H1 (cell line): ENCODE measurements around the gene SHQ1. TPM values are rescaled to one million over a fixed set of nuclear protein-coding genes. Genes with fewer than 3 reads are reported as not detected.

Source experiments
- CTCF ChIA-PET: fragments of 300-600 bp; sonication (Branson Sonifier 250); formaldehyde crosslinking; loops from one replicate; lab custom pipeline; 2021; ENCODE audit not compliant: partially characterized antibody; lab: Charles Lee
- POLR2A ChIA-PET: fragments of 300-600 bp; sonication (Branson Sonifier 250); formaldehyde crosslinking; loops from one replicate; lab custom pipeline; 2021; ENCODE audit warnings: inconsistent platforms; ENCODE audit not compliant: partially characterized antibody; lab: Charles Lee
- DNase-seq, 2 experiments: peaks; one replicate each; pipeline versions ENCODE4 v3.0.0 to v3.0.0-alpha.2; 2010 to 2022; ENCODE audit warnings: low spot score in 2 of 2, low read depth in 1 of 2, mixed read lengths in 1 of 2
- FAIRE-seq: peaks from 2 replicates; lab custom pipeline; 2011; peaks lifted over from hg19 to GRCh38; lab: Jason Lieb, UNC
- H2AFZ ChIP-seq: 2 replicates; pipeline ENCODE4 v1.8.1; 2012; ENCODE audit warnings: low read length, inconsistent platforms
- H2AK5ac ChIP-seq: 2 replicates; pipeline ENCODE4 v1.6.1; 2013; ENCODE audit warnings: low read depth, low read length
- H2BK120ac ChIP-seq: replicated peaks from 2 replicates; pipeline ENCODE3; 2013; ENCODE audit warnings: low read depth, low read length, inconsistent platforms
- H2BK12ac ChIP-seq: 2 replicates; pipeline ENCODE4 v1.6.1; 2013; ENCODE audit warnings: low read depth, low read length
- H2BK15ac ChIP-seq: 2 replicates; pipeline ENCODE4 v1.6.1; 2013; ENCODE audit warnings: low read length
- H2BK20ac ChIP-seq: 2 replicates; pipeline ENCODE4 v1.6.1; 2013; ENCODE audit warnings: low read length
- H2BK5ac ChIP-seq: 2 replicates; pipeline ENCODE4 v1.6.1; 2013; ENCODE audit warnings: low read depth, low read length
- H3K14ac ChIP-seq: 2 replicates; pipeline ENCODE4 v1.6.1; 2013; ENCODE audit warnings: inconsistent platforms; ENCODE audit not compliant: insufficient read length
- H3K18ac ChIP-seq: 2 replicates; pipeline ENCODE4 v1.6.1; 2013; ENCODE audit warnings: low read length; ENCODE audit errors: extremely low read depth
- H3K23ac ChIP-seq: 2 replicates; pipeline ENCODE4 v1.6.1; 2013; ENCODE audit warnings: inconsistent platforms; ENCODE audit not compliant: insufficient read length
- H3K23me2 ChIP-seq: 2 replicates; pipeline ENCODE4 v1.6.1; 2013; ENCODE audit warnings: low read depth, low read length
- H3K27ac ChIP-seq: 2 replicates; pipeline ENCODE4 v1.6.1; 2011; ENCODE audit warnings: low read depth, low read length, inconsistent platforms
- H3K27me3 ChIP-seq, 4 experiments: replicated peaks in 1 of 4; 1 replicate in 1 of 4; 2 replicates in 3 of 4; pipeline versions ENCODE4 v1.6.1 to v1.8.1; 2011 to 2013; ENCODE audit warnings: low read length in 3 of 4, mild to moderate bottlenecking in 3 of 4, inconsistent platforms in 2 of 4, mixed read lengths in 2 of 4, moderate library complexity in 1 of 4; ENCODE audit not compliant: control insufficient read depth in 3 of 4, insufficient read depth in 3 of 4; ENCODE audit errors: extremely low read depth in 1 of 4
- H3K36me3 ChIP-seq, 4 experiments: 2 replicates each; pipeline versions ENCODE4 v1.6.1 to v1.8.1; 2011 to 2013; ENCODE audit warnings: mild to moderate bottlenecking in 4 of 4, low read length in 3 of 4, moderate library complexity in 2 of 4, control low read depth in 1 of 4, inconsistent platforms in 1 of 4; ENCODE audit not compliant: insufficient read depth in 4 of 4, control insufficient read depth in 2 of 4
- H3K4ac ChIP-seq: replicated peaks from 2 replicates; pipeline ENCODE3; 2013; ENCODE audit warnings: low read length, low read depth, mixed read lengths, inconsistent platforms; ENCODE audit not compliant: insufficient read length
- H3K4me1 ChIP-seq, 4 experiments: replicated peaks in 1 of 4; 1 replicate in 1 of 4; 2 replicates in 3 of 4; pipeline versions ENCODE4 v1.6.1 to v1.8.1; 2011 to 2013; ENCODE audit warnings: low read length in 3 of 4, inconsistent platforms in 2 of 4, mixed read lengths in 1 of 4; ENCODE audit not compliant: insufficient read depth in 4 of 4, control insufficient read depth in 3 of 4
- H3K4me2 ChIP-seq, 2 experiments: 2 replicates each; pipeline versions ENCODE4 v1.6.1 to v1.8.1; 2011 to 2013; ENCODE audit warnings: low read depth in 2 of 2, low read length in 2 of 2, control low read depth in 1 of 2, inconsistent platforms in 1 of 2, mild to moderate bottlenecking in 1 of 2; ENCODE audit not compliant: insufficient read depth in 1 of 2
- H3K4me3 ChIP-seq, 4 experiments: fragments of 200-600, 300-600 bp in 1 of 4; sonication (generic), shearing (Covaris generic), sonication (Bioruptor Twin) in 1 of 4; 2 replicates each; pipeline versions ENCODE4 v1.5.1 to v1.8.1; 2011 to 2016; ENCODE audit warnings: low read length in 4 of 4, low read depth in 3 of 4, control low read depth in 2 of 4, inconsistent platforms in 2 of 4, mild to moderate bottlenecking in 2 of 4, mixed read lengths in 1 of 4, moderate library complexity in 1 of 4; ENCODE audit not compliant: insufficient read depth in 2 of 4; ENCODE audit errors: extremely low read depth in 1 of 4
- H3K56ac ChIP-seq: replicated peaks from 2 replicates; pipeline ENCODE3; 2013; ENCODE audit warnings: low read depth, mild to moderate bottlenecking, mixed read lengths, low read length, inconsistent platforms; ENCODE audit not compliant: insufficient read length
- H3K79me1 ChIP-seq: 2 replicates; pipeline ENCODE4 v1.6.1; 2013; ENCODE audit warnings: low read depth, low read length, control low read depth
- H3K79me2 ChIP-seq, 2 experiments: 2 replicates each; pipeline versions ENCODE4 v1.6.1 to v1.8.1; 2012 to 2013; ENCODE audit warnings: low read length in 2 of 2, mild to moderate bottlenecking in 2 of 2, inconsistent platforms in 1 of 2; ENCODE audit not compliant: insufficient read depth in 2 of 2, control insufficient read depth in 1 of 2
- H3K9ac ChIP-seq, 4 experiments: replicated peaks in 1 of 4; 1 replicate in 1 of 4; 2 replicates in 3 of 4; pipeline versions ENCODE4 v1.6.1 to v1.8.1; 2011 to 2013; ENCODE audit warnings: low read depth in 3 of 4, low read length in 3 of 4, control low read depth in 2 of 4, mild to moderate bottlenecking in 2 of 4, moderate library complexity in 2 of 4, inconsistent platforms in 1 of 4; ENCODE audit errors: extremely low read depth in 1 of 4
- H3K9me3 ChIP-seq, 2 experiments: 2 replicates each; pipeline versions ENCODE4 v1.6.1 to v1.8.1; 2012 to 2013; ENCODE audit warnings: mild to moderate bottlenecking in 2 of 2, moderate library complexity in 2 of 2, control low read depth in 1 of 2, inconsistent platforms in 1 of 2, low read depth in 1 of 2, low read length in 1 of 2, mixed read lengths in 1 of 2; ENCODE audit not compliant: insufficient read depth in 2 of 2
- H4K20me1 ChIP-seq, 2 experiments: replicated peaks in 1 of 2; 2 replicates each; pipeline versions ENCODE3 to v1.8.1; 2011 to 2013; ENCODE audit warnings: inconsistent platforms in 2 of 2, low read length in 2 of 2, mild to moderate bottlenecking in 1 of 2; ENCODE audit not compliant: insufficient read depth in 2 of 2, control insufficient read depth in 1 of 2
- H4K5ac ChIP-seq: 2 replicates; pipeline ENCODE4 v1.6.1; 2013; ENCODE audit warnings: low read length, low read depth, mixed read lengths, inconsistent platforms; ENCODE audit not compliant: insufficient read length
- H4K8ac ChIP-seq: 2 replicates; pipeline ENCODE4 v1.8.0; 2013; ENCODE audit warnings: mild to moderate bottlenecking, moderate library complexity, low read length, inconsistent platforms; ENCODE audit not compliant: insufficient read depth; ENCODE audit errors: extremely low read depth
- H4K91ac ChIP-seq: replicated peaks from 2 replicates; pipeline ENCODE3; 2013; ENCODE audit warnings: low read length, mixed read lengths, inconsistent platforms; ENCODE audit not compliant: insufficient read length
- SP4 ChIP-seq: IDR thresholded peaks from 2 replicates; pipeline ENCODE4 v1.6.1; 2012; ENCODE audit warnings: low read length, inconsistent platforms
- WGBS, 2 experiments: shearing (Covaris generic) in 1 of 2; methylation state at CpG; one replicate each; pipeline versions ENCODE4 v1.1.6 to v1.1.7; 2013 to 2015; ENCODE audit warnings: low lambda C conversion rate in 2 of 2, mixed read lengths in 2 of 2, inconsistent platforms in 1 of 2, low coverage in 1 of 2, missing lambda C conversion rate in 1 of 2; ENCODE audit not compliant: insufficient replicate concordance in 2 of 2, insufficient coverage in 1 of 2, insufficient read length in 1 of 2; ENCODE audit errors: extremely low coverage in 1 of 2, missing lambda C conversion rate in 1 of 2; 5-methylcytosine and 5-hydroxymethylcytosine counted together
- polyA plus RNA-seq, 7 experiments: library from polyadenylated mRNA; depleted of rRNA in 3 of 7; stranded (reverse) in 5 of 7; unstranded in 2 of 7; fragments of >200 nt in 5 of 7; fragments of 200-250 nt in 2 of 7; gene quantifications; 1 replicate in 5 of 7; 2 replicates in 1 of 7; 4 replicates in 1 of 7; pipeline versions ENCODE4 v1.2.1 to v1.2.3, GENCODE V29; 2011 to 2013; ENCODE audit warnings: missing spikeins in 2 of 7, mixed read lengths in 2 of 7
- total RNA-seq: library from RNA; stranded (reverse); fragmentation: NEBNext Ultra II Directional; extraction: Animal tissue kit (Norgen Biotek cat#: 25700); gene quantifications from 2 replicates; pipeline ENCODE4 v1.2.1, GENCODE V29; 2021

The SHQ1 gene
- total and polyA plus RNA-seq, 2 of the 8 experiments (the other 6 are each of a cell fraction or from before 2014, with no cell fraction given), result 10.7 to 34.4 TPM

- no peak overlapping the region for H2BK12ac ChIP-seq
- FAIRE-seq, result no peak
- no peak for TF ChIP-seq SP4
Observed at GRCh38 chr3:72802001-72802400, 46.2 kb downstream of the SHQ1 start.

More at GRCh38 chr3:72802001-72802400, 46.2 kb downstream of the SHQ1 start:
- Histone ChIP-seq H4K20me1 (no peaks in the 10 kb centered on the region), H3K56ac (no peak overlapping the region), H4K91ac (no peak overlapping the region), H3K14ac (no peak overlapping the region), H3K36me3 (no peaks in the 10 kb centered on the region), H2BK15ac (no peak overlapping the region), H3K79me1 (no peaks in the 10 kb centered on the region), H3K4me1 (peaks cover 0 to 5% (median 3%) of the 10 kb centered on the region in 4 experiments; a peak in 4 of 7 replicates), H3K79me2 (no peaks in the 10 kb centered on the region), H2BK5ac (no peak overlapping the region), H3K9me3 (no peaks in the 10 kb centered on the region), H3K4me3 (no peak overlapping the region), H3K4me2 (peak overlapping the region; percentile 9 to 30; a peak in 2 of 4 replicates), H3K18ac (no peak overlapping the region), H2AK5ac (no peak overlapping the region), H3K4ac (no peak overlapping the region), H2BK120ac (no peak overlapping the region), H3K27me3 (no peaks in the 10 kb centered on the region), H3K23ac (no peak overlapping the region), H4K5ac (no peak overlapping the region), H4K8ac (no peak overlapping the region), H3K23me2 (no peaks in the 10 kb centered on the region), H3K9ac (no peak overlapping the region), H3K27ac (no peak overlapping the region), H2BK20ac (no peak overlapping the region), H2AFZ (no peak overlapping the region)
- ChIA-PET POLR2A (no interaction called here), CTCF (interaction anchor here (0.8 to 1.3 kb wide), 2 partner anchors 17 to 20 kb away, joined by 3 read pairs; no protein-coding TSS in a partner anchor)
- WGBS, 2 experiments, result 77% methylated on average over 5 of the region's 5 CpGs; no CpG with 5 or more reads in 1 of the 2 experiments
- no peak for DNase-seq
